NCI-H1417 (cell line): ENCODE data around the gene DYNC2H1.
"Not testable (repeated sequence)": the region's sequence is repeated elsewhere in the genome, so short reads cannot be mapped to it uniquely, and the experiment has no call there.

Experiments used
- DNase-seq, 3 experiments: peaks; one replicate each; lab custom pipeline; 2025; lab: John Stamatoyannopoulos, UW

Gene DYNC2H1

GRCh38 chr11:103374227-103374626 lies 265.0 kb downstream of the DYNC2H1 start:
- DNase-seq, result not testable (repeated sequence)

GRCh38 chr11:103378931-103379330 lies 269.7 kb downstream of the DYNC2H1 start:
- no peak for DNase-seq

GRCh38 chr11:103380031-103380430 lies 270.8 kb downstream of the DYNC2H1 start:
- no peak for DNase-seq

- no peak for DNase-seq
Measured at GRCh38 chr11:103384652-103385051, 275.4 kb downstream of the DYNC2H1 start.

GRCh38 chr11:103395612-103396011 lies 286.4 kb downstream of the DYNC2H1 start:
- DNase-seq, result no peak

GRCh38 chr11:103396237-103396636 lies 287.0 kb downstream of the DYNC2H1 start:
- no peak for DNase-seq

GRCh38 chr11:103397369-103397768 lies 288.1 kb downstream of the DYNC2H1 start:
- no peak for DNase-seq

- DNase-seq, result no peak
Measured at GRCh38 chr11:103398829-103399228, 289.6 kb downstream of the DYNC2H1 start.

GRCh38 chr11:103406357-103406756 lies 297.1 kb downstream of the DYNC2H1 start:
- DNase-seq, result no peak

- DNase-seq, result no peak
Measured at GRCh38 chr11:103407641-103408040, 298.4 kb downstream of the DYNC2H1 start.

GRCh38 chr11:103413266-103413888 lies 304.2 kb downstream of the DYNC2H1 start:
- DNase-seq, result no peak

- no peak for DNase-seq
Measured at GRCh38 chr11:103418014-103418413, 308.8 kb downstream of the DYNC2H1 start.

GRCh38 chr11:103420593-103420992 lies 311.4 kb downstream of the DYNC2H1 start:
- DNase-seq, result no peak

GRCh38 chr11:103433386-103434072 lies 324.3 kb downstream of the DYNC2H1 start:
- peak in 1 of 3 experiments; percentile 21 for DNase-seq

GRCh38 chr11:103434073-103434411 lies 324.8 kb downstream of the DYNC2H1 start:
- no peak for DNase-seq

GRCh38 chr11:103436131-103436770 lies 327.0 kb downstream of the DYNC2H1 start:
- no peak for DNase-seq

GRCh38 chr11:103441021-103441420 lies 331.8 kb downstream of the DYNC2H1 start:
- DNase-seq, result no peak

GRCh38 chr11:103448966-103449365 lies 339.7 kb downstream of the DYNC2H1 start:
- DNase-seq, result no peak

- DNase-seq, result no peak
Measured at GRCh38 chr11:103450241-103450640, 341.0 kb downstream of the DYNC2H1 start.

GRCh38 chr11:103453126-103453525 lies 343.9 kb downstream of the DYNC2H1 start:
- no peak for DNase-seq

GRCh38 chr11:103453915-103454709 lies 344.9 kb downstream of the DYNC2H1 start:
- DNase-seq, result peak in 1 of 3 experiments; percentile 17

- no peak for DNase-seq
Measured at GRCh38 chr11:103464420-103464819, 355.2 kb downstream of the DYNC2H1 start.
